Measurements from ENCODE around the gene RGS10. TPM values are rescaled to one million over a fixed set of nuclear protein-coding genes. Genes with fewer than 3 reads are reported as not detected.

Gene RGS10
- total and polyA plus RNA-seq, 10 of the 15 experiments (the other 5 are each of a cell fraction or from before 2014, with no cell fraction given) = 72.8 to 193 (median 127) TPM

GRCh38 chr10:119521443-119522204 lies 20.9 kb downstream of the RGS10 start (continued):
- TF ChIP-seq ZBTB33 (IDR thresholded peaks at IDR 0.05) (no peak), SREBF1 (IDR thresholded peaks at IDR 0.05; ENCODE audit: low read length) (no peak), STAT3 (IDR thresholded peaks at IDR 0.05; ENCODE audit: low read depth, low read length) (no peak), ZNF384 (IDR thresholded peaks at IDR 0.05; ENCODE audit: borderline replicate concordance, low read depth, low read length) (no peak), PML (IDR thresholded peaks at IDR 0.05; ENCODE audit: low read length) (no peak), ATF2 (IDR thresholded peaks at IDR 0.05; ENCODE audit: low read length) (no peak)

- Histone ChIP-seq H3K4me2 (ENCODE audit: control insufficient read depth, insufficient read depth) (no peak overlapping the region), H3K4me1 (ENCODE audit: control insufficient read depth, insufficient read depth, low read length) (peaks cover 43% of the 10 kb centered on the region), H3K4me3 (no peak overlapping the region), H3K27me3 (replicated peaks in 1 of 2; ENCODE audit: control insufficient read depth in 2 of 2, insufficient read depth in 2 of 2, low read length in 1 of 2) (no peaks in the 10 kb centered on the region), H3K79me2 (ENCODE audit: control insufficient read depth, insufficient read depth, low read length) (peaks cover 3% of the 10 kb centered on the region), H4K20me1 (ENCODE audit: control insufficient read depth, insufficient read depth) (no peaks in the 10 kb centered on the region), H2AFZ (ENCODE audit: control insufficient read depth, low read depth, low read length) (no peak overlapping the region), H3K27ac (ENCODE audit: control insufficient read depth, insufficient read depth) (no peak overlapping the region), H3K9ac (ENCODE audit: control insufficient read depth, insufficient read depth, low read length) (no peak overlapping the region), H3K36me3 (ENCODE audit: control insufficient read depth in 2 of 2, insufficient read depth in 2 of 2, low read length in 1 of 2) (peaks cover 13 to 26% of the 10 kb centered on the region in 2 experiments; a peak in 3 of 4 replicates), H3K9me3 (replicated peaks; ENCODE audit: control insufficient read depth, insufficient read depth, low read length) (no peaks in the 10 kb centered on the region)
- ChIA-PET SMC1A (ENCODE audit: uncharacterized antibody, unreplicated experiment) (interaction anchor here (1.2 to 7.5 kb wide), 3 partner anchors 18 to 23 kb away, joined by 3 to 62 read pairs (median 5); partner anchors contain the start of gene RGS10), RAD21 (ENCODE audit: unreplicated experiment) (interaction anchor here (4.7 kb wide), 1 partner anchor 21 kb away, joined by 55 read pairs; the partner anchor contains the start of gene RGS10), CTCF (interaction anchor here (1.3 to 1.5 kb wide), 2 partner anchors 18 to 31 kb away, joined by 3 to 6 read pairs; no protein-coding TSS in a partner anchor), POLR2A (interaction anchor here (0.6 kb wide), 1 partner anchor 172 kb away, joined by 5 read pairs; no protein-coding TSS in a partner anchor)
- ATAC-seq (no peak), DNase-seq (ENCODE audit: low read depth, low spot score) (no peak), FAIRE-seq (no peak)
- 98% methylated on average over 15 of the region's 16 CpGs for WGBS (ENCODE audit: insufficient coverage, insufficient replicate concordance, low lambda C conversion rate, missing lambda C conversion rate)
- in situ Hi-C loops (cut with MboI) (no loop called here), intact Hi-C loops (cut with micrococcal nuclease; ENCODE audit: unreplicated experiment) (no loop called here)
- no TSS peak for BruUV-seq (replicated peaks)
- TF ChIP-seq EP300 (IDR thresholded peaks at IDR 0.05; ENCODE audit: borderline replicate concordance in 1 of 2, control insufficient read depth in 1 of 2, low read depth in 2 of 2, low read length in 2 of 2) = no peak
- no peak for TF ChIP-seq E4F1 (IDR thresholded peaks at IDR 0.05; ENCODE audit: borderline replicate concordance, partially characterized antibody)
- TF ChIP-seq CTCF (IDR thresholded peaks at IDR 0.05 in 2 of 3, conservative IDR thresholded peaks at IDR 0.05 in 1 of 3; ENCODE audit: control insufficient read depth in 2 of 3, extremely low read depth in 1 of 3, insufficient read depth in 1 of 3, low read depth in 3 of 3, low read length in 3 of 3) = no peak
- TF ChIP-seq TCF12 (IDR thresholded peaks at IDR 0.05; ENCODE audit: low read depth, low read length) = no peak
- no peak for TF ChIP-seq ZNF24 (IDR thresholded peaks at IDR 0.05)
These were observed 22.2 kb downstream of the RGS10 start for GRCh38 chr10:119520283-119520682.
